ENCODE results near the gene ANKUB1. TPM values are rescaled to one million over a fixed set of nuclear protein-coding genes. Genes with fewer than 3 reads are reported as not detected.

ANKUB1 gene
- total RNA-seq, 4 donors from 2014 or later = 0.13 TPM; not detected in 3

GRCh38 chr3:149732234-149732633 lies 60.1 kb downstream of the ANKUB1 start:
- TF ChIP-seq POLR2AphosphoS5 (IDR thresholded peaks at IDR 0.05) = no peak
- TF ChIP-seq POLR2A (IDR thresholded peaks at IDR 0.05; ENCODE audit: low read depth) = no peak
- no peak for TF ChIP-seq CTCF (IDR thresholded peaks at IDR 0.05)
- no peak for TF ChIP-seq EP300 (IDR thresholded peaks at IDR 0.05)
- intact Hi-C loops (cut with DNase I) = no loop called here
- no peaks in the 10 kb centered on the region for H3K9me3 ChIP-seq
- H3K36me3 ChIP-seq = peaks cover 0 to 13% (median 4%) of the 10 kb centered on the region in 4 donors
- no peaks in the 10 kb centered on the region for H3K4me1 ChIP-seq
- no peaks in the 10 kb centered on the region for H3K27me3 ChIP-seq
- no peak overlapping the region for H3K27ac ChIP-seq (replicated peaks in 1 of 4)
- no peak overlapping the region for H3K4me3 ChIP-seq
- 89% methylated on average over 3 of the region's 3 CpGs for WGBS
- DNase-seq (ENCODE audit: extremely low spot score) = no peak

GRCh38 chr3:149727656-149728055 lies 64.7 kb downstream of the ANKUB1 start:
- H3K4me3 ChIP-seq = no peak overlapping the region
- intact Hi-C loops (cut with DNase I) = no loop called here
- TF ChIP-seq POLR2A (IDR thresholded peaks at IDR 0.05; ENCODE audit: low read depth) (no peak), POLR2AphosphoS5 (IDR thresholded peaks at IDR 0.05) (no peak), CTCF (IDR thresholded peaks at IDR 0.05) (no peak), EP300 (IDR thresholded peaks at IDR 0.05) (no peak)
- no peaks in the 10 kb centered on the region for H3K36me3 ChIP-seq
- DNase-seq (ENCODE audit: extremely low spot score) = no peak
- H3K4me1 ChIP-seq = no peaks in the 10 kb centered on the region
- H3K9me3 ChIP-seq = no peaks in the 10 kb centered on the region
- H3K27ac ChIP-seq (replicated peaks in 1 of 4) = no peak overlapping the region
- H3K27me3 ChIP-seq = no peaks in the 10 kb centered on the region
- 83% methylated on average over 2 of the region's 2 CpGs for WGBS

- no peak overlapping the region for H3K4me3 ChIP-seq
- H3K9me3 ChIP-seq = no peaks in the 10 kb centered on the region
- no peaks in the 10 kb centered on the region for H3K4me1 ChIP-seq
- WGBS = 94% methylated on average over 2 of the region's 2 CpGs
- H3K36me3 ChIP-seq = no peaks in the 10 kb centered on the region
- TF ChIP-seq CTCF (IDR thresholded peaks at IDR 0.05) = no peak
- TF ChIP-seq POLR2AphosphoS5 (IDR thresholded peaks at IDR 0.05) = no peak
- TF ChIP-seq EP300 (IDR thresholded peaks at IDR 0.05) = no peak
- TF ChIP-seq POLR2A (IDR thresholded peaks at IDR 0.05; ENCODE audit: low read depth) = no peak
- no peak for DNase-seq (ENCODE audit: extremely low spot score)
- intact Hi-C loops (cut with DNase I) = no loop called here
- no peaks in the 10 kb centered on the region for H3K27me3 ChIP-seq
- H3K27ac ChIP-seq (replicated peaks in 1 of 4) = no peak overlapping the region
These were observed 65.5 kb downstream of the ANKUB1 start for GRCh38 chr3:149726716-149727407.

- Histone ChIP-seq H3K27ac (replicated peaks in 1 of 4) (no peak overlapping the region), H3K4me3 (no peak overlapping the region), H3K36me3 (no peaks in the 10 kb centered on the region), H3K4me1 (no peaks in the 10 kb centered on the region), H3K9me3 (peaks cover 0 to 10% (median 4%) of the 10 kb centered on the region in 4 donors), H3K27me3 (no peaks in the 10 kb centered on the region)
- TF ChIP-seq POLR2AphosphoS5 (IDR thresholded peaks at IDR 0.05) (no peak), POLR2A (IDR thresholded peaks at IDR 0.05; ENCODE audit: low read depth) (no peak), EP300 (IDR thresholded peaks at IDR 0.05) (no peak), CTCF (IDR thresholded peaks at IDR 0.05) (no peak)
- intact Hi-C loops (cut with DNase I) = no loop called here
- no peak for DNase-seq (ENCODE audit: extremely low spot score)
These were observed 68.6 kb downstream of the ANKUB1 start for GRCh38 chr3:149723781-149724180.

- H3K4me3 ChIP-seq = no peak overlapping the region
- peaks cover 0 to 10% (median 4%) of the 10 kb centered on the region in 4 donors for H3K9me3 ChIP-seq
- no peaks in the 10 kb centered on the region for H3K36me3 ChIP-seq
- H3K27me3 ChIP-seq = no peaks in the 10 kb centered on the region
- peaks cover 0 to 11% (median 7%) of the 10 kb centered on the region in 4 donors for H3K4me1 ChIP-seq
- 96% methylated on average over 2 of the region's 2 CpGs for WGBS
- TF ChIP-seq POLR2A (IDR thresholded peaks at IDR 0.05; ENCODE audit: low read depth) (no peak), EP300 (IDR thresholded peaks at IDR 0.05) (no peak), POLR2AphosphoS5 (IDR thresholded peaks at IDR 0.05) (no peak), CTCF (IDR thresholded peaks at IDR 0.05) (no peak)
- no peak for DNase-seq (ENCODE audit: extremely low spot score)
- intact Hi-C loops (cut with DNase I) = no loop called here
- H3K27ac ChIP-seq (replicated peaks in 1 of 4) = no peak overlapping the region
These were observed 71.4 kb downstream of the ANKUB1 start for GRCh38 chr3:149720918-149721317.
